COLO668 (cell line): Measurements from ENCODE around the gene METTL22.

Experiments used
- DNase-seq: peaks from one replicate; lab custom pipeline; 2025; ENCODE audit not compliant: unreplicated experiment; lab: John Stamatoyannopoulos, UW

The METTL22 gene

GRCh38 chr16:8686879-8687278, 65.4 kb downstream of the METTL22 start:
- DNase-seq: peak; percentile 33

GRCh38 chr16:8689686-8690085, 68.2 kb downstream of the METTL22 start:
- DNase-seq: no peak

GRCh38 chr16:8691728-8692127, 70.2 kb downstream of the METTL22 start:
- no peak for DNase-seq

- no peak for DNase-seq
Measured at GRCh38 chr16:8694795-8695728, 73.6 kb downstream of the METTL22 start.

- DNase-seq: no peak
Measured at GRCh38 chr16:8696880-8697279, 75.4 kb downstream of the METTL22 start.

GRCh38 chr16:8697965-8698364, 76.5 kb downstream of the METTL22 start:
- no peak for DNase-seq
